ENCODE measurements around the gene PNPLA2.

The PNPLA2 gene

GRCh38 chr11:865462-866430 is 47.0 kb downstream of the PNPLA2 start:
- no peaks in the 10 kb centered on the region for H3K9me3 ChIP-seq
- H3K27me3 ChIP-seq = no peaks in the 10 kb centered on the region
- no peaks in the 10 kb centered on the region for H3K4me1 ChIP-seq (ENCODE audit: control insufficient read depth in 1 of 2, insufficient read depth in 1 of 2, low read depth in 1 of 2, low read length in 1 of 2)
- no peak overlapping the region for H3K4me3 ChIP-seq (ENCODE audit: low read depth in 1 of 2, low read length in 1 of 2)
- no peak for TF ChIP-seq CTCF (IDR thresholded peaks at IDR 0.05)
- no peak overlapping the region for H3K27ac ChIP-seq
- H3K36me3 ChIP-seq = peaks cover 7% of the 10 kb centered on the region

- Histone ChIP-seq H3K36me3 (peaks cover 7% of the 10 kb centered on the region), H3K4me1 (ENCODE audit: control insufficient read depth in 1 of 2, insufficient read depth in 1 of 2, low read depth in 1 of 2, low read length in 1 of 2) (no peaks in the 10 kb centered on the region), H3K9me3 (no peaks in the 10 kb centered on the region), H3K27me3 (no peaks in the 10 kb centered on the region), H3K4me3 (ENCODE audit: low read depth in 1 of 2, low read length in 1 of 2) (no peak overlapping the region), H3K27ac (no peak overlapping the region)
- no peak for TF ChIP-seq CTCF (IDR thresholded peaks at IDR 0.05)
Observed at GRCh38 chr11:866481-866880, 47.8 kb downstream of the PNPLA2 start.

GRCh38 chr11:867856-868358 is 49.2 kb downstream of the PNPLA2 start:
- Histone ChIP-seq H3K9me3 (no peaks in the 10 kb centered on the region), H3K27me3 (no peaks in the 10 kb centered on the region), H3K4me3 (ENCODE audit: low read depth in 1 of 2, low read length in 1 of 2) (no peak overlapping the region), H3K27ac (no peak overlapping the region), H3K4me1 (ENCODE audit: control insufficient read depth in 1 of 2, insufficient read depth in 1 of 2, low read depth in 1 of 2, low read length in 1 of 2) (no peaks in the 10 kb centered on the region), H3K36me3 (peaks cover 7% of the 10 kb centered on the region)
- no peak for TF ChIP-seq CTCF (IDR thresholded peaks at IDR 0.05)

GRCh38 chr11:868394-868793 is 49.7 kb downstream of the PNPLA2 start:
- Histone ChIP-seq H3K27me3 (no peaks in the 10 kb centered on the region), H3K27ac (no peak overlapping the region), H3K4me3 (ENCODE audit: low read depth in 1 of 2, low read length in 1 of 2) (no peak overlapping the region), H3K4me1 (ENCODE audit: control insufficient read depth in 1 of 2, insufficient read depth in 1 of 2, low read depth in 1 of 2, low read length in 1 of 2) (no peaks in the 10 kb centered on the region), H3K36me3 (peaks cover 7% of the 10 kb centered on the region), H3K9me3 (no peaks in the 10 kb centered on the region)
- no peak for TF ChIP-seq CTCF (IDR thresholded peaks at IDR 0.05)

GRCh38 chr11:868802-869201 is 50.1 kb downstream of the PNPLA2 start:
- Histone ChIP-seq H3K27ac (no peak overlapping the region), H3K4me1 (ENCODE audit: control insufficient read depth in 1 of 2, insufficient read depth in 1 of 2, low read depth in 1 of 2, low read length in 1 of 2) (no peaks in the 10 kb centered on the region), H3K27me3 (no peaks in the 10 kb centered on the region), H3K9me3 (no peaks in the 10 kb centered on the region), H3K36me3 (peaks cover 7% of the 10 kb centered on the region), H3K4me3 (ENCODE audit: low read depth in 1 of 2, low read length in 1 of 2) (no peak overlapping the region)
- TF ChIP-seq CTCF (IDR thresholded peaks at IDR 0.05) = no peak

Measured in neutrophil (primary cell).